ENCODE data around the gene URB1. TPM values are rescaled to one million over a fixed set of nuclear protein-coding genes. Genes with fewer than 3 reads are reported as not detected.
"Not testable (repeated sequence)": the region's sequence is repeated elsewhere in the genome, so short reads cannot be mapped to it uniquely, and the experiment has no call there.

The URB1 gene
- polyA plus RNA-seq, 3 donors = 12.4 to 13.2 (median 12.8) TPM

DNA sequence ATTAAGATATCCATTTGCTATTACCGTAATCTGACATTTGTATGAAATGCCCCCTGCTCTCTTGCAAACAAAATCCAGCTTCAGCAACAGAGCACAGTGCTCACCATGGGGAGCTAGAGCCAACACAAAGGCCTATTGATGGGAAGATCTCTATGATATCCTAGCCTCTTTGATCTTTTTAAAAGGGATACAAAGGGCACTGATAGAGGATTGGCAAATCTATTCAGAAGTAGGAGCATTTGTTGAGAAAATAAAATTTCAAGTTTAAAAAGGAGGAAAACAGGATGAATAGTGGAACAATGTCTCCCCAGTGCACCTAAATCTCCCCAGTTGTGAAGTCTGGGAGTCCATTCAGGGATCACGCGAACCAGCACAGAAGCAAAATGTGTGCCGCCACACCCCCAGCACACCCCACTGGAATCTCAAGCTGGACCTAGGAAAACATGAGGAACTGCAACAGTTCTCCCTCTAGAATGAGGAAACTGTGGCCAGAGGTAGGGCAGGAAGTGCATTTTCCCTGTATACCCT is 62.0 kb downstream of the URB1 start:
- no peak for DNase-seq (ENCODE audit: extremely low read depth in 1 of 11, low read depth in 9 of 11, low spot score in 4 of 11)

DNA sequence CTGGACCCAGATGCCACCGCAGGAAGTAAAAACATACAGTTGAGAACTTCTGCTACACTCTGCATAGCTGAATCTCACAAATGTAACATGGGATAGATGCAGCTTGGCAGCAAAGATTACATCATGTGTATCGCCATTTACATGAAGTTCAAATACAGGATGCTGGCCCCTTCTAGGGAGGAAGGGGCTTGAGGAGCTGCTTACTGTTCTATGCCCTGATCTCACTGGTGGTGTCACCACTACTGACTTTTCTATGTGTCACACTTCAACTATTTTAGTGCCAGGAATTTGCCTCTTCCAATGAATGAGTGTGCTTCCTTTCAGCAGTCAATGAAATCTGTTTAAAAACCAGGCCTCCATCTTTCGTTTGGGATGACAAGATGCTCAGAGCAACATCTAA is 63.0 kb downstream of the URB1 start:
- DNase-seq (ENCODE audit: extremely low read depth in 1 of 11, low read depth in 9 of 11, low spot score in 4 of 11) = peak in 1 of 11 donors; percentile 8

DNA sequence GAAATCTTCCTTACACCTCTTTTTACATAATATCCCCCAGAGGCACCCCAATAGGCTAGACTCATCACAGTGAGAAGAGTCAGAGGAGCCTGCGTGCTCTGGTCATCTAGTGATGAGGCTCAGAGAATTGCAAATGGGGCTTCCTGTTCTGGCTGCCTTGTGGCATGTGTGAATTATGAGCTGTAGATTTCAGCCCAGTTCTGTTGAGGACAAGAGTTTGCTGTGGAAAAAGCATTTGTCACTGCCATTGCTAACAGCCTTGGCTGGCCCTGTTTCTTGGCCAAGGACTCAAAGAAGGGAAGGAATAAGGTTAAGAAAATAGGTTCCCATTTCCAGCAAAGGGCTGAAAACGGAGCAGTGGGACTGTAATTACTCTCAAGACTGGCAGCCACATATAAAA is 63.5 kb downstream of the URB1 start:
- DNase-seq (ENCODE audit: extremely low read depth in 1 of 11, low read depth in 9 of 11, low spot score in 4 of 11) = peak; percentile 33 to 79 (median 55)

DNA sequence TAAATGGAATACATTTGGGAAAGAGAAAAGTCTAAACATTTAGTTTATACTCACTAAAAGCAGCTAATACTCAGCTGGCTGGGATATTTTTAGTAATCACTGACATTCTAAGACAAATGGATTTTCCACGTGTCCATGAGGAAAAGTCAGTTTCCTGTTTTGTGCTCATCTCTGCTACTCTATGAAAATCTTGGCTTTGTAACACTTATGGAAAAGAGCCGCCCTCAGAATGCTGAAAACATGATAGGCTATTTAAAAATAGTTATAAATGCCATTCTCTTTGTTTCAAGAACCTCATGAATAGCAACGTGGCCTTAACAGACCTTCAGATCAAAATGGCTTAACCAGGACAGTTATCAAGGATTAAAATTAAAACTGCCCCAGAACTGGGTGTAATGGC is 64.2 kb downstream of the URB1 start:
- DNase-seq (ENCODE audit: extremely low read depth in 1 of 11, low read depth in 9 of 11, low spot score in 4 of 11) = peak in 5 of 11 donors; percentile 23 to 49 (median 31)

- no peak for DNase-seq (ENCODE audit: extremely low read depth in 1 of 11, low read depth in 9 of 11, low spot score in 4 of 11)
Observed at GRCh38 chr21:32325706-32326105, 67.1 kb downstream of the URB1 start.

DNA sequence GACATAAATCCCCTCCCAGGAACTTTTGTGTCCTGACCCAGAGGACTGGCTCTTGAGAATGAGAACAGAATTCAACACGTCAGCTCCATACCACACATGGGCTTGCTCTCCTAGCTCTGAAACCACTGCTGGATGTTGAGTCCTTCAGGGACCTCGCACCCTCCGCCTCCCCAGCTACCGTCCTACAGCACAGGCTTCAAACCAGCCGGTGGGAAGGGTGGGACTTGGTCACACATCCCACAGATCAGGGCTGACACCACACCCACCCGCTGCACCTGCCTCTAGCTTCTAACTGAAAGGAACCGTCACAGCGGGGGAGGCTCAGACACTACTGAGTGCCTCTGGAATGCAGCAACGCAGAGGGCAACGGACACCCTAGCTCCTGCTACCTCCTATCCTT is 70.1 kb downstream of the URB1 start:
- DNase-seq (ENCODE audit: extremely low read depth in 1 of 11, low read depth in 9 of 11, low spot score in 4 of 11) = no peak

- no peak for DNase-seq (ENCODE audit: extremely low read depth in 1 of 11, low read depth in 9 of 11, low spot score in 4 of 11)
Observed at GRCh38 chr21:32322103-32322502, 70.7 kb downstream of the URB1 start.

- DNase-seq (ENCODE audit: extremely low read depth in 1 of 11, low read depth in 9 of 11, low spot score in 4 of 11) = no peak
Observed at GRCh38 chr21:32321480-32321879, 71.3 kb downstream of the URB1 start.

GRCh38 chr21:32320726-32321125 is 72.1 kb downstream of the URB1 start:
- no peak for DNase-seq (ENCODE audit: extremely low read depth in 1 of 11, low read depth in 9 of 11, low spot score in 4 of 11)

GRCh38 chr21:32320059-32320458 is 72.8 kb downstream of the URB1 start:
- peak in 1 of 11 donors; percentile 10 for DNase-seq (ENCODE audit: extremely low read depth in 1 of 11, low read depth in 9 of 11, low spot score in 4 of 11)

- DNase-seq (ENCODE audit: extremely low read depth in 1 of 11, low read depth in 9 of 11, low spot score in 4 of 11) = no peak
Observed at GRCh38 chr21:32319012-32319411, 73.8 kb downstream of the URB1 start.

- DNase-seq (ENCODE audit: extremely low read depth in 1 of 11, low read depth in 9 of 11, low spot score in 4 of 11) = no peak
Observed at GRCh38 chr21:32317726-32318125, 75.1 kb downstream of the URB1 start.

DNA sequence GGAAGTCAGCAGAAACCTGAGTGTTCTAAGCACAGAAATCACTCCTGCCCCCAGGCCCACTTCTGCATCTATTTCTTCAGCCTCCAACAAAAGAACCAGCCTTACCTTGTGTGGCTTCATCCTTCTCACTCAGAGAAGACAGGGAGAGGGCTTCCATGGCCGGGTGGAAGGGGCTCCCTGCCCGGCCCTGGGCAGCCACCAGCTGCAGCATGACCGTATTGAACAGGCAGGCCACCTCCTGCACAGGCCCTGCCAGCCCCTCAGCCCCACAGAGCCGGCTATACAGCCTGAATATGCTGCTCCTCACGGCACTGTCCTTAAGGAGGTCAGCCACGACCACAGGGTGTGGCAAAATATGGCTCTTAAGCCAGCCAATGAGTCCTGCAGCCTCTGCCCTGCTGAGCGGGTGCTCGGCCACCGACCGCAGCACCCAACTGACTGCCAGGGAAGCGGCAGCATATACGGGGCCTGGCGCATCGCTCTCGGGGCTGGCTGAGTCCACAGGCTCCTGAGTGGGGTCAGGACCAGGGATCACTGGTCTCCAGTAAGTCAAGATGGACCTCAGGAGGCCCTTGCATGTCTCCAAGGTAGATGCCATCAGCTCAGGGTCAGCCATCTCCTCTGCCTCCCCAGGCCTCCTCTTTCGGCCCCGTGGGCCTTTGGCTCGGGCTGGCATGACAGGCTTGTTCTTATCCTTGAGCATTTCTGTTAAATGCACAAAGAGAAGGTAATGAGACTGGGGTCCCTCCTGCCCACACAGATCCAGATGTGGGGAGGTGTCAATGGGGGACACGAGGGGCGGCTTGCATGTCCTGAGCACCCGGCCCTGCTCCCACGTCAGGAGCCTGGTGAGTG is 76.2 kb downstream of the URB1 start:
- DNase-seq (ENCODE audit: extremely low read depth in 1 of 11, low read depth in 9 of 11, low spot score in 4 of 11) = no peak

DNA sequence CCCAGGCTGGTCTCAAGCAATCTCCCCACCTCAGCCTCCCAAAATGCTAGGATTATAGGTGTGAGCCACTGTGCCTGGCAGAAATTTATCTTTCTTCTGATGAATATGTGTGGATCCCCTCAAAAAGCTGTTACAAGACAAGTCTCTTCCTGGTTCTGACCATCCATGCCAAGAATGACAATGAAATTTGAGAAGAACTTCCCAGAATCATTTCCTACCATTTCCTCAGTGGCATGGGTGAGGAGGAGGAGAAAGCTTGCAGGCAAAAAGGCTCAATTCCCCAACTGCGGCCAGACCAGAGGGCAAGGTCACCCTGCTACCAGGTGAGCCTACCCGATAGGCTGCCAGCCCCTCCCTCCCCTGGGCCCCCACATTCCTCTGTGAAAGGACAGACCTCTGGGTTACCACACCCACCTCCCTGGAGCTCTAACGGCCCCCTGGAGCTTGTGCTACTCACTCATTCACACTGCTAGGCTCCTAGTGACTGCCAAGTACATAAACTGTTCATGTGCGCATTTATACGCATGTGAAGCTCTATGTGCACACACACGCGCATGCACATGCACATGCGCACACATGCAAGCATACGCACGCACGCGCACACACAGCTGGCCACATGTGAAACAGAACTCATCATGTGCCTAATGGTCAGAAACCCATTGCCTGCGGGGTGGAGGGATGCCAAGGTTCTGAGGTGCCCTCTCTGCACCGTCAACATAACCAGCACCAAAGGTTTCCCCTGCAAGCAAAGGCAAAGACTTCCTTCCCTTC is 77.1 kb downstream of the URB1 start:
- DNase-seq (ENCODE audit: extremely low read depth in 1 of 11, low read depth in 9 of 11, low spot score in 4 of 11) = no peak

GRCh38 chr21:32314806-32315205 is 78.0 kb downstream of the URB1 start:
- no peak for DNase-seq (ENCODE audit: extremely low read depth in 1 of 11, low read depth in 9 of 11, low spot score in 4 of 11)

- DNase-seq (ENCODE audit: extremely low read depth in 1 of 11, low read depth in 9 of 11, low spot score in 4 of 11) = no peak
Observed at GRCh38 chr21:32312976-32313375, 79.8 kb downstream of the URB1 start.

DNA sequence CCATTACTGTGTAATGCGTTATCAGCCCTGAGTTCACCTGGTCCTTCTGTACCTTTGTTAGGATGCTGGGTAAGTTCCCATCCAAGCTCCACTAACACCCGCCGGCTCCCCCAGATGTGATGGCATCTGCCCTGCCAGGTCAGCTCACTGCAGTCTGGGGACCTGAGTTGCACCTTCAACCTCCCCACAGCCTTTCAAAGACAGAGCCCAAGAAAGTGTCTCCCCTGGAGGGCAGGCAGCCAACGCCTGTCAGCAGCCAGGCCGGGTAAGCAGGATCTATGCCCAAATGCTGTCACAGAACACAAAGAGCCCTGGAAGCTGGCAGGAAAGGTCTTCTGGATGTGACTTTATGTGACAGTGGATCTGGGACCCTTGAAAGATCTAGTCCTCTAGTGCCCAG is 80.5 kb downstream of the URB1 start:
- no peak for DNase-seq (ENCODE audit: extremely low read depth in 1 of 11, low read depth in 9 of 11, low spot score in 4 of 11)

DNA sequence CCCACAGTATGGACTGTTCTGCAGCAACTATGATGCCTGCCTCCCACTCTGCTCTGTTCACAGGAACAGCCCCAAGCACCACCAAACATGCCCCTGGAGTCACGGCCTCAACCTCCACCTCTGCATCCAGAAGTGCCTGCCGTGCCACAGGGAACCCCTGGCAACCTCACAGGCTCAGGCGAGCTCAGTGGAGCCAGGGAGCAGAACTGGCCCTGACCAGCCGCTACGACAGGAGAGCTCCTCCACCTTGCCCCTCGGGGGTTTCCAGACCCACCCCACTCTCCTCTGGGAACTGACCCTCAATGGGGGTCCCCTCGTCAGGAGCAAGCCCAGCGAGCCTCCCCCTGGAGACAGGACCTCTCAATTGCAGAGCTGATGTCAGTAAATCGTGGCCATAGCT is 81.2 kb downstream of the URB1 start:
- DNase-seq (ENCODE audit: extremely low read depth in 1 of 11, low read depth in 9 of 11, low spot score in 4 of 11) = no peak

- DNase-seq (ENCODE audit: extremely low read depth in 1 of 11, low read depth in 9 of 11, low spot score in 4 of 11) = not testable (repeated sequence)
Observed at GRCh38 chr21:32310976-32311375, 81.8 kb downstream of the URB1 start.

- DNase-seq (ENCODE audit: extremely low read depth in 1 of 11, low read depth in 9 of 11, low spot score in 4 of 11) = no peak
Observed at GRCh38 chr21:32309906-32310460, 82.8 kb downstream of the URB1 start.

All from renal cortex interstitium (tissue), 11 donors.